K562 (cell line): ENCODE results near the gene SPATA25.

Source experiments
- TF ChIP-seq, protein P1 (sequence below), 3 experiments: IDR thresholded peaks in 2 of 3; conservative IDR thresholded peaks in 1 of 3; 2 replicates each; pipeline ENCODE4 v1.5.1; 2011 to 2012; ENCODE audit warnings: low read length in 3 of 3, mild to moderate bottlenecking in 3 of 3, control low read depth in 2 of 3, improper control_type of control experiment in 1 of 3, inconsistent platforms in 1 of 3, low read depth in 1 of 3, mixed read lengths in 1 of 3, moderate library complexity in 1 of 3; ENCODE audit not compliant: insufficient read depth in 2 of 3
- TF ChIP-seq, protein P2 (sequence below), 2 experiments: fragments of 150-350 bp in 1 of 2; IDR thresholded peaks; 2 replicates each; pipeline ENCODE4 v1.6.1; 2012 to 2016; ENCODE audit warnings: low read depth in 2 of 2, low read length in 2 of 2, mild to moderate bottlenecking in 1 of 2, moderate library complexity in 1 of 2

DNA sequence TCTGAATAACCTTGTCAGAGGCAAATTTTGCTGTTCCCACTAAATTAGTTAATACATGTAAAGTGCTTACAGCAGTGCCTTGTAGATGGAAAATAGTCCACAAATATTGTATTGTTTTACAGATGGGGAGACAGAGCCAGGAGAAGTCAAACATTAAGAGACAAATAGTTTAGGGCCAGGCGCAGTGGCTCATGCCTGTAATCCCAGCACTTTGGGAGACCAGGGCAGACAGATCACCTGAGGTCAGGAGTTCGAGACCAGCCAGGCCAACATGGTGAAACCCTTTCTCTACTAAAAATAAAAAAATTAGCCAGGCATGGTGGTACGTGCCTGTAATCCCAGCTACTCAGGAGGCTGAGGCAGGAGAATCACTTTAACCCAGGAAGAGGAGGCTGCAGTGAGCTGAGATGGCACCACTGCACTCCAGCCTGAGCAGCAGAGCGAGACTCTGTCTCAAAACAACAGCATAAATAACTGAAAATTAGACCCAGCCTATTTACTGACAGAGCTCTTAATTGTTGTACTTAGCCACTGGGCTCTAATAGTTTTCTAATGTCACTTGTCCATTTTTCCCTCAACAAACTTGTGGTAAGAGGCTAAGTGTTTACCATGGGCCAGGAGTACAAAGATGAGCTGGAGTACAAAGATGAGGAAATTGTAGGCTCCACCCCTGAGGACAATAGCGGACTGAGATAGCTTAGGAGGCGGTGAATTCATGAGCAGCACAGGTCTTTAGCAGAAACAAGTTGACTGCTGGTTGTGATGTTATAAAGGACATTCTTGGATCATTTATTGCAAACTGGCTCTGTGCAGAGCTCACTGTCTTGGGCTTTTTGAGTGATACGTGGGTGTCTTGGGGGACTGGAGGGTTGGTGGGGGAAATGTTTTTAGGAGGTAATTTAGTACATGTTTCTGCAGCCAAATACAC lies 23.6 kb downstream of the SPATA25 start:
- TF ChIP-seq, protein P1, sequence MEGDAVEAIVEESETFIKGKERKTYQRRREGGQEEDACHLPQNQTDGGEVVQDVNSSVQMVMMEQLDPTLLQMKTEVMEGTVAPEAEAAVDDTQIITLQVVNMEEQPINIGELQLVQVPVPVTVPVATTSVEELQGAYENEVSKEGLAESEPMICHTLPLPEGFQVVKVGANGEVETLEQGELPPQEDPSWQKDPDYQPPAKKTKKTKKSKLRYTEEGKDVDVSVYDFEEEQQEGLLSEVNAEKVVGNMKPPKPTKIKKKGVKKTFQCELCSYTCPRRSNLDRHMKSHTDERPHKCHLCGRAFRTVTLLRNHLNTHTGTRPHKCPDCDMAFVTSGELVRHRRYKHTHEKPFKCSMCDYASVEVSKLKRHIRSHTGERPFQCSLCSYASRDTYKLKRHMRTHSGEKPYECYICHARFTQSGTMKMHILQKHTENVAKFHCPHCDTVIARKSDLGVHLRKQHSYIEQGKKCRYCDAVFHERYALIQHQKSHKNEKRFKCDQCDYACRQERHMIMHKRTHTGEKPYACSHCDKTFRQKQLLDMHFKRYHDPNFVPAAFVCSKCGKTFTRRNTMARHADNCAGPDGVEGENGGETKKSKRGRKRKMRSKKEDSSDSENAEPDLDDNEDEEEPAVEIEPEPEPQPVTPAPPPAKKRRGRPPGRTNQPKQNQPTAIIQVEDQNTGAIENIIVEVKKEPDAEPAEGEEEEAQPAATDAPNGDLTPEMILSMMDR (IDR thresholded peaks at IDR 0.05 in 2 of 3, conservative IDR thresholded peaks at IDR 0.05 in 1 of 3; ENCODE audit: insufficient read depth in 2 of 3, low read depth in 1 of 3, low read length in 3 of 3): no peak
- TF ChIP-seq, protein P2, sequence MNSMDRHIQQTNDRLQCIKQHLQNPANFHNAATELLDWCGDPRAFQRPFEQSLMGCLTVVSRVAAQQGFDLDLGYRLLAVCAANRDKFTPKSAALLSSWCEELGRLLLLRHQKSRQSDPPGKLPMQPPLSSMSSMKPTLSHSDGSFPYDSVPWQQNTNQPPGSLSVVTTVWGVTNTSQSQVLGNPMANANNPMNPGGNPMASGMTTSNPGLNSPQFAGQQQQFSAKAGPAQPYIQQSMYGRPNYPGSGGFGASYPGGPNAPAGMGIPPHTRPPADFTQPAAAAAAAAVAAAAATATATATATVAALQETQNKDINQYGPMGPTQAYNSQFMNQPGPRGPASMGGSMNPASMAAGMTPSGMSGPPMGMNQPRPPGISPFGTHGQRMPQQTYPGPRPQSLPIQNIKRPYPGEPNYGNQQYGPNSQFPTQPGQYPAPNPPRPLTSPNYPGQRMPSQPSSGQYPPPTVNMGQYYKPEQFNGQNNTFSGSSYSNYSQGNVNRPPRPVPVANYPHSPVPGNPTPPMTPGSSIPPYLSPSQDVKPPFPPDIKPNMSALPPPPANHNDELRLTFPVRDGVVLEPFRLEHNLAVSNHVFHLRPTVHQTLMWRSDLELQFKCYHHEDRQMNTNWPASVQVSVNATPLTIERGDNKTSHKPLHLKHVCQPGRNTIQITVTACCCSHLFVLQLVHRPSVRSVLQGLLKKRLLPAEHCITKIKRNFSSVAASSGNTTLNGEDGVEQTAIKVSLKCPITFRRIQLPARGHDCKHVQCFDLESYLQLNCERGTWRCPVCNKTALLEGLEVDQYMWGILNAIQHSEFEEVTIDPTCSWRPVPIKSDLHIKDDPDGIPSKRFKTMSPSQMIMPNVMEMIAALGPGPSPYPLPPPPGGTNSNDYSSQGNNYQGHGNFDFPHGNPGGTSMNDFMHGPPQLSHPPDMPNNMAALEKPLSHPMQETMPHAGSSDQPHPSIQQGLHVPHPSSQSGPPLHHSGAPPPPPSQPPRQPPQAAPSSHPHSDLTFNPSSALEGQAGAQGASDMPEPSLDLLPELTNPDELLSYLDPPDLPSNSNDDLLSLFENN (IDR thresholded peaks at IDR 0.05; ENCODE audit: low read depth in 2 of 2, low read length in 2 of 2): no peak
